GM18873 (cell line): ENCODE data around the gene CCDC107.
"Not testable (repeated sequence)": the region's sequence is repeated elsewhere in the genome, so short reads cannot be mapped to it uniquely, and the experiment has no call there.

ENCODE experiments used
- ATAC-seq: cut with Tn5 transposase; IDR thresholded peaks from one replicate; pipeline ENCODE4 v1.9.1; 2021; ENCODE audit warnings: mild to moderate bottlenecking, moderate library complexity, moderate number of reproducible peaks; ENCODE audit not compliant: unreplicated experiment, low FRiP score

The CCDC107 gene, protein sequence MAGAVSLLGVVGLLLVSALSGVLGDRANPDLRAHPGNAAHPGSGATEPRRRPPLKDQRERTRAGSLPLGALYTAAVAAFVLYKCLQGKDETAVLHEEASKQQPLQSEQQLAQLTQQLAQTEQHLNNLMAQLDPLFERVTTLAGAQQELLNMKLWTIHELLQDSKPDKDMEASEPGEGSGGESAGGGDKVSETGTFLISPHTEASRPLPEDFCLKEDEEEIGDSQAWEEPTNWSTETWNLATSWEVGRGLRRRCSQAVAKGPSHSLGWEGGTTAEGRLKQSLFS

DNA sequence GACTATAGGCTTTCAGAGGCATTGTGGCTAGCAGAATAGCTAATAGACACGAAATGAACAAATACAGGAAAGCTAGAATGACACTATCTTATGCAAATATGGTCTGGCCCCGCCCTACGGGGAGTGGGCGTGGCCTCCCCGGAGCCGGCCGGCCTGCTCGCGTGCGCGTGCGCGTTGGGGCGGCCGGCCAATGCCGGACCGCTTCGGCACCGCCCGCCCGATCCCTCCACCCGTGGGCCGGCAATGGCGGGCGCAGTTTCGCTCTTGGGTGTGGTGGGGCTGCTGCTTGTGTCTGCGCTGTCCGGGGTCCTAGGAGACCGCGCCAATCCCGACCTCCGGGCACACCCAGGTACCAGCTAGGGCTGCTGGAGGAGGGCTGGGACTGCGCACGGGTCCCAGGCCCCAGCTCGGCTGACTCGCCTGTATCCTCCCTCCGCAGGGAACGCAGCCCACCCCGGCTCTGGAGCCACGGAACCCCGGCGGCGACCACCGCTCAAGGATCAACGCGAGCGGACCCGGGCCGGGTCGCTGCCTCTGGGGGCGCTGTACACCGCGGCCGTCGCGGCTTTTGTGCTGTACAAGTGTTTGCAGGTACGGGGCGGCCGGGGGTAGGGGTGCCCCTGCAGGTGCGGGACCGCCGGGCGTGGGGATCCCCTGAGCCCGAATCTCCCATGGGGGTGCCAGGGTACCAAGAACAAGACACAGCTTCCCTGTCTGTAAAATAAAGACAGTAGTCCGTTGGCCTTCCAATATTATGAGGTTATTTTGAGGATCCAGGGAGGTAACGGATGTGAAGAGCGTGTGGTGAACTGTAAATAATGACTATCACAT lies at the start of gene CCDC107:
Gene CCDC107, plus strand, starts transcription at position 156 of the 831 bp plus-strand sequence. Its CDS starts 88 bp downstream, at position 244.
- ATAC-seq = peak; percentile 41

DNA sequence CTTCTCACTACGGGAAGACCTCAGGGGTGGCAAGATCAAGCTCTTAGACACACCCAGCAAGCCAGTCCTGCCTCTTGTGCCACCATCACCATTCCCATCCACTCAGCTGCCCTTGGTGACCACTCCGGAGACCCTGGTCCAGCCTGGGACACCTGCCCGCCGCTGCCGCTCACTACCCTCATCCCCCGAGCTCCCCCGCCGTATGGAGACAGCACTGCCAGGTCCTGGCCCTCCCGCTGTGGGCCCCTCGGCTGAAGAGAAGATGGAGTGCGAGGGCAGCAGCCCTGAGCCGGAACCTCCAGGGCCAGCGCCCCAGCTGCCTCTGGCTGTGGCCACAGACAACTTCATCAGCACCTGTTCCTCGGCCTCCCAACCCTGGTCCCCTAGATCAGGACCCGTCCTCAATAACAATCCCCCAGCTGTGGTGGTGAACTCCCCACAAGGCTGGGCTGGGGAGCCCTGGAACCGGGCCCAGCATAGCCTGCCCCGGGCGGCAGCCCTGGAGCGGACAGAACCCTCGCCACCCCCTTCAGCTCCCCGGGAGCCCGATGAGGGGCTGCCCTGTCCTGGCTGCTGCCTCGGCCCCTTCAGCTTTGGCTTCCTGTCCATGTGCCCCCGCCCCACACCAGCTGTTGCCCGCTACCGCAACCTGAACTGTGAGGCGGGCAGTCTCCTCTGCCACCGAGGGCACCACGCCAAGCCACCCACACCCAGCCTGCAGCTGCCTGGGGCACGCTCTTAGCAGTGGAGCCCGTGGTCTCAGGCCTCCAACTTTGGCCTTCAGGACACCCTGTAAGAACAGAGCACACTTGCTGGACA lies 48.9 kb upstream of the CCDC107 start:
- ATAC-seq = no peak

DNA sequence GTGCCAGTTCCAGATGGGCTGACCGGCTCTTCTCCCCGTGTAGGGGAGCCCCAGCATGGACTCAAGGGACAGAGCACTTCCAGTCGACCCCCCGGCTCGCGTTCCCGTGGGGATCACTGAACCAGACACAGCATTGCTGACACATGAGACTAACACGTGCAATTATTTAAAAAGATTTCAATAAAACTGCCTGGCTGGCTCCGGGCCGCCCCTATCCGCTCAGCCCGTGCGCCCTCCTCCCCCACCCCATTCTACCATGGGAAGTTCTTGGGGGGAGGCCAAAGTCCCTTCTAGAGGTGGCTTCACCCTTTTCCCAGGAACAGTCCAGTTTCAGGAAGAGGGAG lies 48.3 kb upstream of the CCDC107 start:
- no peak for ATAC-seq

DNA sequence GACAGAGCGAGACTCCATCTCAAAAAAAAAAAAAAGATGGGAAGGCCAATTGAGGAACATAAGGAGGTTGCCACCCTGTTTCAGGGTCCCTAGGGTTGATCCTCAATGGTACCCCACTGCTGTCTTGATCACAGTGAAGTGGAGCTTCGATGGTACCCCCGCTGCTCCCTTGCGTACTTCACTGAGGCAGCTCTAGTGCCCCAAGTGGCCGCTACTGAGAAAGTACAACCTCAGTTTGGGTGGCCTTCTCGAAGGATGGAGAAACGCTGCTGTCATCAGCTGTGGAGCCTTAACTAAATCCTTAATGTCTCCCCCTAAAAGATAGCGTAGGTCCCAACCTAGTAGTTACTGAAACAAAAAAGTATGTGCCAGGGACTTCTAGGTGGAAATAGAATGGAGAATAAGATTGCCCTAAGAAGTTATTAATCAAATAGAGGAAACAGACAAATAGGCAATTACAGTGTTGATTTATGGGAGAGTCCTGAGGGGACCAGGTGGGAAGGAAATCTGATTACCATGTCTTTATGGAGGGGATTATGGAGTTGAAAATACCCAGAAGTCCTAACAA lies 46.8 kb upstream of the CCDC107 start:
- ATAC-seq = no peak

DNA sequence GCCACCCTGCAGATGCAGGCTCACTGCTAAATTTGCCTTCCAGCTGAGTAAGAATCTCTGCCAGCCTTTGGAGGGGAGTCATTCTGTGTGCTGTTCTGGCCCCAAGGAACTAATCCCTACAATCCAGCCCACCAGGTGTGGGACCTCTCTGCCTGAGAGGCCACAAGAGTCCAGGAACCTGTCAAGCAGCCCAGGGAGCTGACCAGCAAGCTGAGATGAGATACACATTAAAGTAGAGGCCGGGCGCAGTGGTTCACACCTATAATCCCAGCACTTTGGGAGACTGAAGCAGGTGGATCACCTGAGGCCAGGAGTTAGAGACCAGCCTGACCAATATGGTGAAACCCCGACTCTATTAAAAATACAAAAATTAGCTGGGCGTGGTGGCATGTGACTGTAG lies 46.0 kb upstream of the CCDC107 start:
- ATAC-seq = not testable (repeated sequence)

DNA sequence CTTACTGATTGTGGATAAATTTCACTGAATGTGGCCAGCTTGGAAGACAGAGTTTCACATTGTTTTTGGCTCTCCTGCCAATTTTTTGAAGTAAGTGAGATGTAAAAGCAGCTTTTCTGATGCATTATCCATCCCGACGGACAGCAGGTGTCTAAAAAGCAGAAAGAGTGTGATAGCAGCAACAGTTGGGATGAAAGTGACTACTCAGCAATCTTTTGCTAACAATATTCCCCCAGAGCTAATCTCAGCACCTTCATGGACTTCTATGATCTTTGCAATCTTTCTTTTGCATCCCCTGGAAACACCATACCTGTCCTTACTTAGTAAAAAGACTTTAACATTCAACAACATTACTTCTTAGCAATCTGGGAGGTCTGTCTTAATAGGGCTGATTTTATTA lies 45.2 kb upstream of the CCDC107 start:
- no peak for ATAC-seq

DNA sequence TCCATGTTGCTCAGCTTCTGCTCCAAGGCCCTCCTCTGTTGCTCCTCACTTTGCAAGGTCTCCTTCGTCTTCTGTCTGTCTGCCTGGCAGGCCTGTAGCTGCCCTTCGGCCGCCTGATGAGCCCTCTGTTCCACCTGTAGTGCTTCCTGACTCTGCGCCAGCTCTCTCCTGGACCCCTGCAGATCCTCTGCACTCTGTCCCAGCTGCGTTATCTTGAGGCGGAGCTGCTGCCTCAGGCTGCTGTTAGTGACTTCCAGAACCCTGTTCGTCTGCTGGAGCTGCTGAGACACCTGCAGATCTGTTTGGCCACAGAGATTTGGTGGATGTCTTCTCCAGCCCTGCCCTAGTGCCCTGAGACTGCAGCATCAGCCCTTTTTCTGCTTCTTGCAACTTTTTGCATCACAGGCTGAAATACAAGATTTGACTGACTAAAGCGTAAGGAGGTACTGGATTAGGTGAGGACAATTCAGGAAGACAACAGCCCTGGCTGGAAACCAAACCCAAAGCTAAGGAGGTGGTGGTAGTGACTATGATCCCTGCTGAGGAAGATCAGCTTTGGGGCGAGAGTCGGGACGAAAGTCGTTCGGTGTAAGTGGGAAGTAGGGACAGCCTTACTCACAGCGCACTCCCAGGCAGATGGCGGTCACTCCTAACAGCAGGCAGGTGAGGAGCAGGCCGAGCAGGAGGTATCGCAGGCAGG lies 42.0 kb upstream of the CCDC107 start:
- no peak for ATAC-seq

DNA sequence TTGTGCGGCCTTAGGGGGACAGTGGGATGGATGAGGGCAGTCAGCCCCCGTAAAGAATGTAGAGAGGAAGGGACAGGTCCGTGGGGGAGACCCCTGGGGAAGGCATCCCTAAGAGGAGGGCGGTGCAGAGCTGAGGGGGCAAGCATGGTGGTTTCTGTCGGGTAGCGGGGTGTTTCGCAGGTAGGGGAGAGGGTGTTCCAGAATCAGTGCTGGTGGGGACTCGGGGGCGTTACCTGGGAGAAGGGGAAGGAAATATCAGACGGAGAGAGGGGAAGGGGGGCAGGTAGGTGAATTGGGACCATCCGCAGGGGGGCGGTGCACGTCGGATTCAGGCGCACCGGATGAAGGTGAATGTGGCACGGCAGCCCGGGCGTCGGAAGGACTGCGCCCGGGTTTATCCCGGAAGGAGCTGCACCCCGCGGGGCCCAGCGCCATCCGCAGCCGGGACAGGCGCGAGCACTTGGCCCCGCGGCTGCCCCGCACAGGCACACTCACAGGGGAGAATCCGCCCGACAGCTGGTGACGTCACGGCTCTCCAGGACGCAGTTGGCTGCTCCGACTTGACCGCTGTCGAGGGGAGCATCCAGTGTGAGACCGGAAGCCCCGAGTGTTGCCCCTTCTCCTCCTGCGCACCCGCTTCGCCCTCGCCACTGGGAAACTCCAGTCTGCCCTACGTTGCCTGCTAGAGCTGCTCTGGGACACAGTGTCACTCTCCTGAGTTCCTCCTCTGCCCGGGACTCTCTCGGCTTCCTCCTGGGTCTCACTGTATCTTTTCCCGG lies 41.2 kb upstream of the CCDC107 start:
- no peak for ATAC-seq

DNA sequence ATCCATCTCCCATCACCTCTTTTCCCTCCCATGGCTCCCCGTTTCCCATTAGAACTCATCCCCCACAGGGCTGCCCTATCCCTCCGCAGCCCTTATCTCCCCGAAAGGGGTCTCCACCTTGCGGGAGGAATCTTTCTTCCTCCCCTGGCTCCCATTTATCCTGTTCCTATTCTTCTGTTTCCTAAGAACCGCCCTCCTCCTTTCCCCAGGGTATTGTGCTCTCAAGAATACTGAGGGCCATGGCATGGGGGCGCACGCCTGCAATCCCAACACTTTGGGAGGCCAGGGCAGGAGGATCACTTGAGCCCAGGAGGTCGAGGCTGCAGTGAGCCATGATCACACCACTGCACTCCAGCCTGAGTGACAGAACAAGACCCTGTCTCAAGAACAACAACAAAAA lies 40.5 kb upstream of the CCDC107 start:
- ATAC-seq = no peak

DNA sequence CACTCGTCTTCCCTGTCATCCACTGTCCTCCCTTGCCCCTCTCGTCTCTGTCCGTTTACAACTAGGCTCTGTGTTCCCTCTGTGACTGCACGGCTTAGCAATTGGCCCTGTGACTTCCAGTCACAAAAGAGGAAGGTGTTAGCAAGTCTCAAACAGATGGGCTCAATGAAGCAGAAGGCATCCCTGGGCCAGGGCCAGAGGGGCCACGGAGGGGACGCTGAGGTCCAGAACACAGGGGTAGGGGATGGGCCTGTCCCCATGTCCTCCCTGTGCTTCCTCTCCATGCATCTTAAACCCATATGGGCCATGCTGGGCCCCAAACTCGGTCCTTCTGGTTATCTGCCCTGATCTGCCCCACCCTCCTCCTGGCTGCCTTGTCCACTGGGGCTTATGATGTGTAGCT lies 39.8 kb upstream of the CCDC107 start, which contains the start of gene CD72:
Gene CD72, minus strand, starts transcription at position 89 of the 403 bp plus-strand sequence. CDS start 110 bp downstream, outside the sequence.
- ATAC-seq = no peak

DNA sequence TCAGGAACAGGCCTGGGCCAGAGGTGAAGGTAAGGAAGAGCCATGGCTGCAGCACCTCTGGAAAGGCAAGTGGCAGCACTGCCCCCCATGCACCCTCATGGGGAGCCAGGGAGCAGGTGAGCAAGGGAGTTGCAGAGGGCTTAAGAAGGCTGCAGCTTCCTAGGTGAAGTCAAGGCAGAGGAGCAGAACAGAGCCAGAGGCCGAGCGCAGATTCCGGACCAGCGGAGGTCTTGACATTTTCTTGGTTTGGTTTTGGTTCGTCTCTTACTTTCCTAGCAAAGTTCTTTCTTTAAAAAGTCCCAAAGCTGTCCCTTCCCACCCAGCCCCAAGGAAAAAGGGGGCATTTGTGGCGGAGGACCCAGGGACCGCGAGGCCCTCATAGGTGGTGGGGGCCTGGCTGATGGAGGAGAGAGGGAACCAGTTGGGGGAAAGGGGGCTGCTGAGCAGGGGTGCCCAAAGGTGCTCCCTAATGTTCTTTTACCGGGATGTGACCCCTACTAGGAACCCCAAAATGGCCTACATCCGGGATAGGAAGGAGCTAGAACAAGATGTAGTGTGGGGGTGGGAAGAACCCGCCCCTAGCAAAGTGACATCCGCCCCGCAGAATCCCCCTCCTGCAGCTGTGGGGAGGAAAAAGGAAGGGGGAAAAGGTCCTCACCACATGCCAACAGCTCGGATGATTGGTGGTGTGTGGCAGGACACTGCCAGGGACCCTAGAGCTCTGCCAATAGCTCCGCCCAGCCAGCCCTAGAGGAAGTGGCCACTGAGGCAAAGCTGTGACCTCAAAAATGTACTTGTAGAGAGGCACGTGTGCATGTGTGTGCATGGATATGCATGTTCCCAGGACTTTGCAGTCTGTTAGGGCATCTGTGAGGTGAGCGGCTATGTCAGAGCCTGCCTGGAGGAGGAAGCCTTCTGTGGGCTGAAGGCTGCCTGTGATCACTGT lies 39.0 kb upstream of the CCDC107 start:
- no peak for ATAC-seq

DNA sequence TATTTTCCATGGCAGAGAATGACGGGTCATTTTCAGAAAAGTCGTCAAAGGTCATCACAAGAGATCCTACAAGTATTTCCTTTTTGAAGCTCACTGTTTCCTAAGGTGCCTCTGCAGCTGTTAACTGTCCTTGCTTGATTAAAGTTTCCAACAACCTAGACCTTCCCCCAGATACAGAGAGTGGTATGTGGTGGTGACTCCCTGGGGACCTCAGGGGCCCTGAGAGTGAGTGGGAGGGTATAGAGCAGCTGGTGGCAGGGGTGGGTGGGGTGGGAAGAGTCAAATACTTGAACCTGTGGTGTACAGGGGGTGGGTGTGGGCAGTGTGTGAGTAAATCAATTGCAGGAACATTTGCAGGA lies 38.3 kb upstream of the CCDC107 start:
- ATAC-seq = no peak

DNA sequence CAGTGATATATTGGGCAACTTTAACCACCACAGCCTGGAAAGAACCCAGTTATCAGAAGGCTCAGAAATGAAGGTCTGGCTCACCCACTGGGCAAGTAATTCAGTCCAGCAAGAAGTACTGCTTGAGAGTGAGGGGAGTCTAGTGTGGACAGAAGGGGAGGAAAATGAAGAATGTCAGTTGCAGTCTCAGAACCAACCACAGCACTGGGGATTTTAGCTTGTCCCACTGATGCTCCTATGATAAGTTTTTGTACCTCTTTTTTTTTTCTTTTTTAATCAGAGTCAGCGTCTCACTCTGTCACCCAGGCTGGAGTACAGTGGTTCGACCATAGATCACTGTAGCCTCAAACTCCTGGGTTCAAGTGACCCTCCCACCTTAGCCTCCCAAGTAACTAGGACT lies 30.5 kb upstream of the CCDC107 start:
- no peak for ATAC-seq

DNA sequence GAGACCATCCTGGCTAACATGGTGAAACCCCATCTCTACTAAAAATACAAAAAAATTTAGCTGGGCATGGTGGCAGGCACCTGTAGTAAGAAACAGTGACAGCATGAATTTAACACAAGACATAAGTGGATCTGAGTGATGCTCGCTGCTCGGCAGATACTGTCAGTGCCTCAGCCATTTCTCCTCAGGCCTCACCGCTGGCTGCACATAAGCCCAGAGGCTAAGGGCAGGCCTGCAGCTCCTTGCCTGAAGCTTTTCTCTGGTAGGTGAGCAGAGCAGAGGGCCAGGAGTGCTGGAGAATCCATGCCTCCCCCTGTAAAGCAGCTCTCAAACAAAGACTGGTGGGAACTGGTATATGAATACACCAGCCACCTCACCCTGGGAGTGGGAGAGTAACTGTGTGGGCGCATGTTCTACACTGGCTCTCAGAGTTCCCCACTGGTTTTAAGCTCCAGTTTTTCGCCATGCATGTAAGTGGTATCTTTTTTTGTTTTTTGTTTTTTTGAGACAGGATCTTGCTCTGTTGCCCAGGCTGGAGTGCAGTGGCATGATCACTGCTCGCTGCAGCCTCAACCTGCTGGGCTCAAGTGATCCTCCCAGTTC lies 29.6 kb upstream of the CCDC107 start:
- ATAC-seq = no peak

DNA sequence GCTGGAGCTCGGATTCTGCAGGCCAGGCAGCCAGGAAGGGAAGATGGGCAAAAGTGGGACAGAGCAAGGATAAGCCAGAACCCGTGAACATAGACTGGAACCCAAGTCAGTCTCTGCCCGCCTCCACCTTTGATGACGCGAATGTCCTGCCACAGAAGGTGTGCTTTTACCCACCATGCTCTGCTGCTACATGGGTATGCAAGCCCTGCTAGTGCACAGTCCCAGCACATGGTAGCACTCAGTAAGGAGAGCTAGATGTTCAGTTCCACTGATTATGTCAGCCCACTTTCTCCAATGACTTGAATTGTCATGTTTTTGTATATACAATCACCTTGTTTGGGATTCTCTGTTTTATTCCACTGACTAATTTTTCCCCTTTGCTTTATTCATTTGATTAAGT lies 28.5 kb upstream of the CCDC107 start:
- no peak for ATAC-seq

DNA sequence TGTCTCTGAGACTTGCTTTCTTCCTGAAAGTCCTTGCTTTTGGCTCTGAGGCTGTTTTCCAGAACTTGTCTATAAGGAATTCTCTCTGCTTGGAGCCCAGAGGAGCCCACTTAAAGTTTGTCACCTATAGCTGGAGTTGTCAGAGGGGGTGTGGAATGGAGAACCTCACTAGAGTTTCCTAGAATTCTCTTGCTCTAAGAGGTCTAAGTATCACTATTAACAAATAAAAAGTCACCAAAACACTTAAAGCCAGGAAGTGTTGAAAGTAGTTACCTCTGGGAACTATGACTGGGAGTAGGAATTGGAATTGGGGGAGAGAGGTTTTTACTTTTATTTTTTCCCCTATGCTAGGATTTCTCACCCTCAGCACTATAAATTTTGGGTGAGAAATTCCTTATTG lies 22.4 kb upstream of the CCDC107 start:
- no peak for ATAC-seq

DNA sequence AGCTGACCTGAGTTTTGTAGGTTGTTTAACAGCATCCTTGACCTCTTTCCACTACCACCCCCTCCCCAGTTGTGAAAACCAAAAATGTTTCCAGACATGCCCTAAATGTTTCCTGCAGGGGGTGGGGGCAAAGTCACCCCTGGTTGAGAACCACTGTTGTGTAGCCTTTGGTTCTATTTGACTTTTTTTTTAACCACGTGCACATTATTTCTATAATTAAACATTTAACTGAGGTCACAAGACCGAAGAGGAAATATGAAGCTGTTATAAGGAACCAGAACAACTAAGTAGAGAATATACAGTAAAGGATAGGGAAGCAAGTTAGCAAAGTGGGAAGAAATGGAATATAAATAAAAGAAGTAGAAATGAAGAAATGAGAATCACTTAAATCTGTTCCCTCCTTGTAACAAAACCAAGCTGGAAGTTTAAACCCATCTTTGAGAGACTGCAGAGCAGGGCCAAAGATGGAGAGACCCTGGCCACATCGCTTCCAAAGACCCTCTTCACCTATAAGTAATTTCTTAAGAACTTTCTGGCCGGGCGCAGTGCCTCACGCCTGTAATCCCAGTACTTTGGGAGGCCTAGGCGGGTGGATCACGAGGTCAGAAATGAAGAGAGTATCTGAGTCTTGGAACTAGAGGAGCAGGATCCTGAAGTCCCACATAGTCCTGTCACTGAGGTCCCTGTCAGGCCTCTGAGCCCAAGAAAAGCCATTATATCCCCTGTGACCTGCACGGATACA lies 21.8 kb upstream of the CCDC107 start:
- ATAC-seq = no peak
